ENCODE results near the gene ENTPD3. TPM values are rescaled to one million over a fixed set of nuclear protein-coding genes. Genes with fewer than 3 reads are reported as not detected.

Gene ENTPD3
- total and polyA plus RNA-seq, 2 donors from 2014 or later, result 1.1 TPM

- Histone ChIP-seq H3K27ac (ENCODE audit: low read depth in 2 of 2, low read length in 2 of 2) (no peak overlapping the region), H3K36me3 (ENCODE audit: control insufficient read depth in 2 of 3, insufficient read depth in 3 of 3, low read length in 3 of 3) (no peaks in the 10 kb centered on the region), H3K9ac (ENCODE audit: low read length in 3 of 3) (no peak overlapping the region), H3K27me3 (ENCODE audit: control insufficient read depth, insufficient read depth, low read length) (no peaks in the 10 kb centered on the region), H3K9me3 (ENCODE audit: control insufficient read depth in 2 of 3, insufficient read depth in 1 of 3, low read length in 3 of 3) (no peaks in the 10 kb centered on the region), H3K4me1 (ENCODE audit: control insufficient read depth in 2 of 3, insufficient read depth in 2 of 3, low read depth in 1 of 3, low read length in 3 of 3) (no peaks in the 10 kb centered on the region), H3K4me3 (ENCODE audit: low read length in 3 of 3) (no peak overlapping the region)
- no peak for TF ChIP-seq CTCF (IDR thresholded peaks at IDR 0.05; ENCODE audit: borderline replicate concordance, extremely low read depth, insufficient read depth)
- DNase-seq, result no peak
- intact Hi-C loops (cut with DNase I), result no loop called here
- FAIRE-seq, result no peak
Measured at GRCh38 chr3:40363674-40364073, 23.3 kb upstream of the ENTPD3 start.

GRCh38 chr3:40366203-40367162 is 20.5 kb upstream of the ENTPD3 start:
- DNase-seq (no peak), FAIRE-seq (no peak)
- Histone ChIP-seq H3K27ac (ENCODE audit: low read depth in 2 of 2, low read length in 2 of 2) (no peak overlapping the region), H3K27me3 (ENCODE audit: control insufficient read depth, insufficient read depth, low read length) (no peaks in the 10 kb centered on the region), H3K9ac (ENCODE audit: low read length in 3 of 3) (no peak overlapping the region), H3K4me3 (ENCODE audit: low read length in 3 of 3) (no peak overlapping the region), H3K9me3 (ENCODE audit: control insufficient read depth in 2 of 3, insufficient read depth in 1 of 3, low read length in 3 of 3) (no peaks in the 10 kb centered on the region), H3K4me1 (ENCODE audit: control insufficient read depth in 2 of 3, insufficient read depth in 2 of 3, low read depth in 1 of 3, low read length in 3 of 3) (no peaks in the 10 kb centered on the region), H3K36me3 (ENCODE audit: control insufficient read depth in 2 of 3, insufficient read depth in 3 of 3, low read length in 3 of 3) (no peaks in the 10 kb centered on the region)
- TF ChIP-seq CTCF (IDR thresholded peaks at IDR 0.05; ENCODE audit: borderline replicate concordance, extremely low read depth, insufficient read depth), result no peak
- intact Hi-C loops (cut with DNase I), result no loop called here

- H3K27me3 ChIP-seq (ENCODE audit: control insufficient read depth, insufficient read depth, low read length), result no peaks in the 10 kb centered on the region
- H3K27ac ChIP-seq (ENCODE audit: low read depth in 2 of 2, low read length in 2 of 2), result no peak overlapping the region
- H3K9ac ChIP-seq (ENCODE audit: low read length in 3 of 3), result no peak overlapping the region
- H3K4me1 ChIP-seq (ENCODE audit: control insufficient read depth in 2 of 3, insufficient read depth in 2 of 3, low read depth in 1 of 3, low read length in 3 of 3), result no peaks in the 10 kb centered on the region
- intact Hi-C loops (cut with DNase I), result no loop called here
- no peak for TF ChIP-seq CTCF (IDR thresholded peaks at IDR 0.05; ENCODE audit: borderline replicate concordance, extremely low read depth, insufficient read depth)
- no peak overlapping the region for H3K4me3 ChIP-seq (ENCODE audit: low read length in 3 of 3)
- DNase-seq (no peak), FAIRE-seq (no peak)
- no peaks in the 10 kb centered on the region for H3K9me3 ChIP-seq (ENCODE audit: control insufficient read depth in 2 of 3, insufficient read depth in 1 of 3, low read length in 3 of 3)
- H3K36me3 ChIP-seq (ENCODE audit: control insufficient read depth in 2 of 3, insufficient read depth in 3 of 3, low read length in 3 of 3), result no peaks in the 10 kb centered on the region
Measured at GRCh38 chr3:40369716-40370115, 17.3 kb upstream of the ENTPD3 start.

All from kidney (tissue), 14 donors.